Measurements from ENCODE around the gene MYL12B.
A peak's percentile ranks its signal among the peaks of the same experiment; 100 is the strongest.
"Not testable (repeated sequence)": the region's sequence is repeated elsewhere in the genome, so short reads cannot be mapped to it uniquely, and the experiment has no call there.

The MYL12B gene

GRCh38 chr18:3304832-3305231 is 42.9 kb downstream of the MYL12B start:
- DNase-seq: no peak

- peak in 3 of 5 experiments; percentile 6 to 95 (median 64) for DNase-seq
These were observed 43.4 kb downstream of the MYL12B start for GRCh38 chr18:3305354-3305762.

GRCh38 chr18:3305933-3306332 is 44.0 kb downstream of the MYL12B start:
- DNase-seq: peak in 1 of 5 experiments; percentile 70

GRCh38 chr18:3306391-3306790 is 44.5 kb downstream of the MYL12B start:
- no peak for DNase-seq

- no peak for DNase-seq
These were observed 51.8 kb downstream of the MYL12B start for GRCh38 chr18:3313685-3314084.

GRCh38 chr18:3315344-3315743 is 53.4 kb downstream of the MYL12B start:
- not testable (repeated sequence) for DNase-seq

- peak in 1 of 5 experiments; percentile 74 for DNase-seq
These were observed 57.5 kb downstream of the MYL12B start for GRCh38 chr18:3319399-3319798.

- no peak for DNase-seq
These were observed 58.0 kb downstream of the MYL12B start for GRCh38 chr18:3319894-3320454.

- no peak for DNase-seq
These were observed 59.3 kb downstream of the MYL12B start for GRCh38 chr18:3321133-3321812.

- DNase-seq: no peak
These were observed 62.0 kb downstream of the MYL12B start for GRCh38 chr18:3323900-3324299.
